ENCODE results near the gene VAMP3. TPM values are rescaled to one million over a fixed set of nuclear protein-coding genes. Genes with fewer than 3 reads are reported as not detected.
"Not testable (repeated sequence)": the region's sequence is repeated elsewhere in the genome, so short reads cannot be mapped to it uniquely, and the experiment has no call there.

VAMP3 gene
- total RNA-seq, 1 donor from 2014 or later, result 75.9 TPM

GRCh38 chr1:7789828-7790227 is 18.7 kb downstream of the VAMP3 start:
- no peak for TF ChIP-seq CTCF (IDR thresholded peaks at IDR 0.05; ENCODE audit: borderline replicate concordance)
- no peaks in the 10 kb centered on the region for H3K27me3 ChIP-seq (ENCODE audit: low read depth)
- H3K9me3 ChIP-seq (replicated peaks), result peaks cover 9% of the 10 kb centered on the region
- DNase-seq, result no peak
- H3K4me3 ChIP-seq, result no peak overlapping the region
- H3K36me3 ChIP-seq, result peaks cover 88% of the 10 kb centered on the region
- H3K27ac ChIP-seq (replicated peaks), result no peak overlapping the region
- intact Hi-C loops (cut with micrococcal nuclease), result no loop called here
- H3K4me1 ChIP-seq, result peaks cover 38% of the 10 kb centered on the region

GRCh38 chr1:7791027-7791426 is 19.9 kb downstream of the VAMP3 start:
- DNase-seq; H3K27me3 ChIP-seq (ENCODE audit: low read depth); intact Hi-C loops (cut with micrococcal nuclease); H3K27ac ChIP-seq (replicated peaks); H3K9me3 ChIP-seq (replicated peaks); H3K4me3 ChIP-seq: not testable (repeated sequence)
- Histone ChIP-seq H3K36me3 (peaks cover 90% of the 10 kb centered on the region), H3K4me1 (peaks cover 26% of the 10 kb centered on the region)

GRCh38 chr1:7795406-7795805 is 24.3 kb downstream of the VAMP3 start:
- Histone ChIP-seq H3K9me3 (replicated peaks) (peaks cover 9% of the 10 kb centered on the region), H3K4me1 (no peaks in the 10 kb centered on the region), H3K36me3 (peaks cover 86% of the 10 kb centered on the region), H3K27me3 (ENCODE audit: low read depth) (no peaks in the 10 kb centered on the region), H3K4me3 (no peak overlapping the region), H3K27ac (replicated peaks) (no peak overlapping the region)
- no peak for DNase-seq
- intact Hi-C loops (cut with micrococcal nuclease), result no loop called here
- TF ChIP-seq CTCF (IDR thresholded peaks at IDR 0.05; ENCODE audit: borderline replicate concordance), result no peak

- no peaks in the 10 kb centered on the region for H3K27me3 ChIP-seq (ENCODE audit: low read depth)
- no peaks in the 10 kb centered on the region for H3K4me1 ChIP-seq
- intact Hi-C loops (cut with micrococcal nuclease), result no loop called here
- no peak overlapping the region for H3K27ac ChIP-seq (replicated peaks)
- no peak for TF ChIP-seq CTCF (IDR thresholded peaks at IDR 0.05; ENCODE audit: borderline replicate concordance)
- H3K36me3 ChIP-seq, result peaks cover 99% of the 10 kb centered on the region
- H3K9me3 ChIP-seq (replicated peaks), result no peaks in the 10 kb centered on the region
- no peak overlapping the region for H3K4me3 ChIP-seq
- DNase-seq, result no peak
These were observed 34.4 kb downstream of the VAMP3 start for GRCh38 chr1:7805460-7805859.

GRCh38 chr1:7808253-7808844 is 37.3 kb downstream of the VAMP3 start:
- no peak for DNase-seq
- Histone ChIP-seq H3K4me1 (no peaks in the 10 kb centered on the region), H3K4me3 (no peak overlapping the region), H3K36me3 (peaks cover 97% of the 10 kb centered on the region), H3K27ac (replicated peaks) (no peak overlapping the region), H3K9me3 (replicated peaks) (peaks cover 4% of the 10 kb centered on the region), H3K27me3 (ENCODE audit: low read depth) (no peaks in the 10 kb centered on the region)
- intact Hi-C loops (cut with micrococcal nuclease), result no loop called here
- TF ChIP-seq CTCF (IDR thresholded peaks at IDR 0.05; ENCODE audit: borderline replicate concordance), result peak; percentile 50

- peaks cover 13% of the 10 kb centered on the region for H3K9me3 ChIP-seq (replicated peaks)
- H3K27ac ChIP-seq (replicated peaks), result no peak overlapping the region
- no peaks in the 10 kb centered on the region for H3K27me3 ChIP-seq (ENCODE audit: low read depth)
- intact Hi-C loops (cut with micrococcal nuclease), result no loop called here
- DNase-seq, result no peak
- peaks cover 95% of the 10 kb centered on the region for H3K36me3 ChIP-seq
- TF ChIP-seq CTCF (IDR thresholded peaks at IDR 0.05; ENCODE audit: borderline replicate concordance), result no peak
- no peak overlapping the region for H3K4me3 ChIP-seq
- H3K4me1 ChIP-seq, result no peaks in the 10 kb centered on the region
These were observed 38.6 kb downstream of the VAMP3 start for GRCh38 chr1:7809742-7810141.

All from left ventricle myocardium inferior (tissue), 1 donor.